HG02943 (cell line): ENCODE results near the gene HMOX1.
A peak's percentile ranks its signal among the peaks of the same experiment; 100 is the strongest.

Experiments
- ATAC-seq: cut with Tn5 transposase; IDR thresholded peaks from one replicate; pipeline ENCODE4 v1.9.1; 2021; ENCODE audit warnings: mild to moderate bottlenecking, low read depth, moderate library complexity; ENCODE audit not compliant: unreplicated experiment

The HMOX1 gene, protein sequence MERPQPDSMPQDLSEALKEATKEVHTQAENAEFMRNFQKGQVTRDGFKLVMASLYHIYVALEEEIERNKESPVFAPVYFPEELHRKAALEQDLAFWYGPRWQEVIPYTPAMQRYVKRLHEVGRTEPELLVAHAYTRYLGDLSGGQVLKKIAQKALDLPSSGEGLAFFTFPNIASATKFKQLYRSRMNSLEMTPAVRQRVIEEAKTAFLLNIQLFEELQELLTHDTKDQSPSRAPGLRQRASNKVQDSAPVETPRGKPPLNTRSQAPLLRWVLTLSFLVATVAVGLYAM

DNA sequence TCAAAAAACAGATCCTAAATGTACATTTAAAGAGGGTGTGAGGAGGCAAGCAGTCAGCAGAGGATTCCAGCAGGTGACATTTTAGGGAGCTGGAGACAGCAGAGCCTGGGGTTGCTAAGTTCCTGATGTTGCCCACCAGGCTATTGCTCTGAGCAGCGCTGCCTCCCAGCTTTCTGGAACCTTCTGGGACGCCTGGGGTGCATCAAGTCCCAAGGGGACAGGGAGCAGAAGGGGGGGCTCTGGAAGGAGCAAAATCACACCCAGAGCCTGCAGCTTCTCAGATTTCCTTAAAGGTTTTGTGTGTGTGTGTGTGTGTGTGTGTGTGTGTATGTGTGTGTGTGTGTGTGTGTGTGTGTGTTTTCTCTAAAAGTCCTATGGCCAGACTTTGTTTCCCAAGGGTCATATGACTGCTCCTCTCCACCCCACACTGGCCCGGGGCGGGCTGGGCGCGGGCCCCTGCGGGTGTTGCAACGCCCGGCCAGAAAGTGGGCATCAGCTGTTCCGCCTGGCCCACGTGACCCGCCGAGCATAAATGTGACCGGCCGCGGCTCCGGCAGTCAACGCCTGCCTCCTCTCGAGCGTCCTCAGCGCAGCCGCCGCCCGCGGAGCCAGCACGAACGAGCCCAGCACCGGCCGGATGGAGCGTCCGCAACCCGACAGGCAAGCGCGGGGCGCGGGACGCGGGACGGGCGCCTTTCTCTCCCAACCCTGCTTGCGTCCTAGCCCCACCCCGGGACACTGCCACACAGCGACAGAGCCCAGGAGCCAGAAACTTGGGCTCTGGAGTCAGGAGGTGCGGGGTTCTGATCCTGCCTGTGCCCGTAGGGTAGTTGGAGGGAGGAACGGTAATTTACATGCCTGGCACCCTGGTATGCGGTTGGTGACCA lies at the start of gene HMOX1:
TSS of gene HMOX1 (plus strand) at position 560 of the 887 bp plus-strand sequence. CDS start at position 638, 78 bp downstream.
- ATAC-seq, result no peak

DNA sequence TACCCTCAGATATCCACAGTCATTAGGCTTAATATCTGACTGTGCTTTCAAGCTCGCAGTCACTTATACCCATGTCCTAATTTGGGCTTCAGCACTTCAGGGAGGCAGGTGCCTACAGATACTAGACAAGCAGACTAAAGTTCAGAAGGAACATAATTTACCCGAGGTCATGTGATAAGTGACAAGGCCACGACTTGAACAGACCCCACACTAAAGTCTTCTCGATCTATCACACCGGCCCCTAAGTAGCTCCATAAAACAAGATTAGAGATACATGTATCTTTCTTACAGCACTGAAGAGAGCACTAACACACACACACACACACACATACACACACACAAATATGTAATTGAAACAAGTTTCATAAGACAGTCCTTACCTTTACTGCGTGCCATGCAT lies 48.6 kb upstream of the HMOX1 start:
- ATAC-seq, result no peak

DNA sequence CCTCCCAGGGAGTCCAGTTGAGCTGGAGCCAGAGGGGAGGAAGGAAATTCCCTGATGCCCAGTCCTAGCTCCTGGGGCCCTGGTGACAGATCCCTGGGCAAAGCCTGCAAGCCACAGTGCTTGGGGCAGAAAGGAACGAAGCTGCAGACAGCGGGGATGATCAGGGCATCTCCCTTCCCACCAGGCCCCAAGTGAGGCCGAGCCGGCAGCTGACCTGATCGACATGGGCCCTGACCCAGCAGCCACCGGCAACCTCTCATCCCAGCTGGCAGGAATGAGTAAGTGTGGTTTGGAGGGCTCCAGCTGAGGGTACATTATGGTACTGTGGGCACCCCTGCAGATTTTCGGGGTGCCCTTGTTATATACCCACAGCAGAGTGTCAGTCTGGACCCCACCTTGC lies 47.7 kb upstream of the HMOX1 start:
- ATAC-seq, result no peak

DNA sequence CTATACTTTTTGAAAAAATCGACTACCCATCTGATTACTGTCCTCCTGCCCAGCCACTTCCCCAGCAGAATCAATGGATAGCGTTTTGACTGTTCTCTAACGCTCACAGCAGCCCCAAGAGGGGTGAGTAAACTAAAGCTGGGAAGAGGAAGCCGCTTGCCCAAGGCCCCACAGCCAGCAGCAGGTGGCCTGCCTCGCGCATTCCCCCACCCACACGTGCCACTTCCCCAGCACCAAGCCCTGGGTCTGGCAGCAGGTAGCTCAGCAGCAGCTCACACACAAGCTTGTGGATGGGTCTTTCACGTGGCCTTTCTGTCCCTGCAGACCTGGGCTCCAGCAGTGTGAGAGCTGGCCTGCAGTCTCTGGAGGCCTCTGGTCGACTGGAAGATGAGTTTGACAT lies 46.9 kb upstream of the HMOX1 start:
- no peak for ATAC-seq

DNA sequence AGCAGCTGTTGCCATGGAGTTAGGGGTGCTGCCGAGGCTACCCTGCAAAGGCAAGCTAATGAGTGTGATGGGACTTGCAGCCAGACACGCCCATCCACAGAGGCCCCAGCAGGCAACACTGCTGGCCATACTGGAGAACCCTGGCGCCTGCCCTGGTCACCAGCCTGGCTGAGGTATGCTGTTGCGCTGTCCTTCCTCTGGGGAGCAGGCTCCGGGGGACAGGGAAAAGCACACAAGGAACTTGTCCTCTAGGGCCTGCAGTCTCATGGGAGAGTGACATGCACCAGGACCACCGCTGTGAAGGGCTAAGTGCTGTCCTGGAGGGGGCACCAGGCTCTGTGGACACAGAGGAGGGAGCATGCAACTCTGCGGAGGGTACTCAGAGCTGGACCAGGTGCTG lies 45.4 kb upstream of the HMOX1 start:
- ATAC-seq, result no peak

DNA sequence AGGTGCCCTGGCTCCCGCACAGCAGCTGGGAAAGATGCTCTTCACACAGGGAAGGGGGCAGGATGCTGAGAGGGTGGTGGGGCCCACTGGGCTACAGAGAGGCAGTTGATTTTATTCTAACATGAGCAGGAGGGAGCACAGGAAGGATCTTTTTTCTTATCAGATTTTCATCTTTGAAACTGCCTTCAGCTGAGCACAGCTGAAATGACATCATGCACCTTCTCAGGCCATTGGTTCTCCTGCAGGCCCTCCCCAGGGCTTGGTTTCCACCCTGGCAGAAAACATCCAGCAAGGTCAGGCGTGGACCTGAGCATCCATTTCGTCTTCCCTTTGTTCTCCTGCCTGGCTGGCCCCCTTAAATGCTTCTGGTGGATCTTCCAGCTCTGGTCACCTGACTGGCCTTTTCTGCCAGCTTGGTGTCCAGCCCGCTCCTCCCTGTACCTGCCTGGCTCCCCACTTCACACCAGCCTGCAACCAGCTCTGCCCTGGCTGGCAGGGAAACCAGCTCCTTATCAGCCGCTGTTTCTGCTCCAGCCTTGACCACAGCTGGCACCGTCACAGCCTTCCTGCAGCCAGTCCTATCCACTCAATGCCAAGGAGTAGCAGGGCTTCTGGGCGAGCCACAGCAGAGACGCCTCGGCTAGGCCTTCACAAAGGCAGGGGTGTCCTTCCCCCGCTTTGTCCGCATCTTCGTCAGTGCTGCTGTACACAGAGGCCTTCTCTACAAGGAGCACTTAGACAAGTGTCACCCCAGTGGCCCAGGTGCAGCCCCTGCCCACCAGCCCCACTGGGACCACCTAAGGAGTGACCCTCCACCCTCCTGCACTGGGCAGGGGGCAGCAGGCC lies 44.7 kb upstream of the HMOX1 start:
- no peak for ATAC-seq

DNA sequence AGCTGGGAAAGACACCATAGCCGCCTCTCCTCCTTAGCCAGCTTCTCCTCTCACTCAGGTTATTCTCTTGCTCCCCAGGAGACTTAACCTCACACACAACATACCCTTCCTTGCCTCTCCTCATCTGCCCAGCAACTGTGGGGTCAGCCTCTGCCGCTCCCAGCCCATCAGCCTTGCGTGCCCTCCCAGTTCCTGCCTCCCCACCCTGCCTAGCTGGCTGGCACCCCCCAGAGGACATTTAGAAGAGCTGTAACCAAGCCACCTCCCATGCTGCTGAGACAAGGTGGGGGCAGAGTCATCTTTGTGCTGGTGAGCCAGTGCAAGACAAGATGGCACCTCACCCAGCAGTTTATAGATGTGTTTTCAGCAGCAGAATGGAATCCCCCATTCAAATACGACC lies 43.0 kb upstream of the HMOX1 start:
- no peak for ATAC-seq

DNA sequence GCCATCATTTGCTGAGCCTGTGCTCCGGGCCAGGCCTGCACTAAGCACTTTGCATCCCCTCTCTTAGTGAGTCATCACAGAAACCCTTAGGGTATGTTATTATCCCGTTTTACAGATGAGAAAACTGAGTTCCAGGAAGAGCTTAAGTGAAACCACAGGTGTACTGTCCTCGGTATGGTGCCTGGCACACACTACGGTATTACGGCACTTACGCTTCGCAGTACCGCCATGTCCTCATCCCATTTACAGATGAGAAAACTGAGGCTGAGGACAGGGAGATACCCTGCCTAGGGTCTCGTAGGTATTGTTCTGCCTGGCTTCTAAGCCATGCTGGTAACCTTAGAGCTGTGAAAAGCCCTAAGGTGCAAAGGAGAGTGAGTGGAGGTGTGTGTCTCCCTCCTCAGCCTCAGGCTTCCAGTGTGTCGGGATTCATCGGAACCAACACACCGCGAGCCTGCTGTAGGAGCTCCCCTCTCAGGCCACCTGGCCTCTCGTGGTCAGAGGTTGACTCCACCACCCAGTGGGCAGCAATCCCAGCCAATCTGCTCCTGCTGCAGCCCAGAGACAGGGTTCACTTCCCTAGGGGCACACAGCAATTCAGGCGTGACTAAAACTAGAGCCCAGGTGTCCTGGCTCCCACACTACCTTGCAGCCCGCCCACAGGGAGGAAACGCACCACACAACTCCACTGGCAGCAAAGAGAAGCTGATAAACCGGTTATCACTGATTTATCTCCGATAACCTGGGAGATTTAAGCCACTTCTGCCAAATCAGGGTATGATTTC lies 39.6 kb upstream of the HMOX1 start:
- ATAC-seq, result no peak

DNA sequence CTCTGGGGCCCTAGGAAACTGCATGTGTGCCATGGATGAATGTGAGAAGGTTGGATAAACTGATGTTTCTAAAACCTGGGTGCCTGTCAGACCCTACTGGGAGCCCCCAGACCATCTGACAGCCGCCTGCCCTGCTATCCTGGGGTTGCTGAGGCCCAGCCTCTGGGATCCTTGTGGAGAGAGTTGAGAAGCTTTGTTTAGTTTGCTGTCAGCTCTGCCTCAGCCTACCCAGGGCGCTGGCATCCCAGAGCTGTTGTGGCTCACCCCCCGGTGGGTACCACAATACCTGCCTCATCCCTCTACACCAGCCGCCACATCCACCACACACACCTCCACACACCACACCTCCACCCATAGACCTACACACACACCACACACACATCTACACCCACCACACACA lies 38.5 kb upstream of the HMOX1 start:
- ATAC-seq, result no peak

DNA sequence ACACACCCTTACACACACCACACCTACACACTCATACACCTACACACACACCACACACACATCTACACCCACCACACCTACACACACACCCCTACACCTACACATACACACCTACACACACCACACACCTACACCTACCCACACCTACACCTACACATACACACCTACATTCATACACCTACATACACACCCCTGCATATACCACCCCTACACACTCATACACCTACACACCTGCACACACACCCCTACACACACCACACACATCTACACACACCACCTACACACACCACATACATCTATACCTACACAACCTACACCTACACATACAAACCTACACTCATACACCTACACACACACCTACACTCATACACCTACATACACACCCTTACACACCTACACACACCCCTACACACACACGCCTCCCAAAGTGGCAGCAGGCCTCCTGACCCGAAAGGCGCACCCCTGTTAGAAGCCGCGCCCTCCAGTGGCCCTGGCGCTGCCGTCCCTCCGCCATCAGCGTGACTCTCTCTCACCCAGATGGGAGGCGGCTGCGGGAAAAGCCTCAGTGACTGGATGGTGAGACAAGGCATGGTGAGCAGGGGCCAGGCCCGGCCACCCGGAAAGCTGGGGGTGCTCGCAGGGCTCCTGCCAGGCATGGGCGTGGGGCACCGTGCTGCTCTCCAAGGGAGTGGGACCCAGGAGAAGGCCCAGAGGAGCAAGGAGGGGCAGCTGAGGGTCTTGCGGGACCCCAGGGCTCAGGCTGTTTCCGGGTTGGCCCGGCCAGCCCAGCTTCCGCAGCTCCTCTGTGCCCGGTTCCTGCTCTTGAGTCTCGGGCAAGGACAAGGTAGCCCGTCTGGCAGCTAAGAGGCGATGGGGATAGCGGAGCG lies 37.0 kb upstream of the HMOX1 start:
- no peak for ATAC-seq

DNA sequence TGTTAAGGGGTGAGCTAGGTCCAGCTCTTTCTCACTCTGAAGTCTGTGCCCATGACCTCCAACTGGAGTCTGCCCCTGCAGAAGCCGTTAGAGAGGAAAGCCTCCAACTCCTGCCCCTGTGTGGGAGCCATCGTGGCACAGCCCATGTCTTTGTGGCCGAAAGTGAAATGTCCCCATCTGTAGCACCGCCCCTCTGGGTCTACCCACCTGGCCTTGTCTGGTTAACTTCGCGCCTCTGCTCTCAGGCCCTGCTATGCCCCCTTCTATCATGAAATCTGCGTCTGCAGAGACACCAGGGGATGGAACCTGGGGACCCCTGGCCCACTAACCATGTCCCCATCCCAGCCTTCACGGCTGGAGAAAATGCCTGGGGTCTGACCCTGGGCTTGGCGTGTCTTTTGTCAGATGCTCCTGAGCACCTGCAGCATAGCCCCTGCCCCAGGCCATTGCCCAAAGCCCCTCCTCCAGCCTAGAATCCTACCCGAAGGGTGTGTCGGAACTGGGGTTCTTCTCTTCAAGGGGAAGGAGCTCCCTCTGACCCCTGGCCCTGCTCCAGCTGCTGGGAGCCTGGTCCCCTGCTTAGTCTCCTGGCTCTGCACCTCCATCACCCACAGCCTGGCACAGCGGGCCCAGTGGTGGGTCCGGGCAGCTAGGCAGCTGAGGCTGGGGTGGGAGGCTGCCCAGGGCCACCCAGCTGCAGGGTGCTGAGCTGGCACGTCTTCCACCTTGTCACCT lies 35.8 kb upstream of the HMOX1 start:
- peak; percentile 67 for ATAC-seq

DNA sequence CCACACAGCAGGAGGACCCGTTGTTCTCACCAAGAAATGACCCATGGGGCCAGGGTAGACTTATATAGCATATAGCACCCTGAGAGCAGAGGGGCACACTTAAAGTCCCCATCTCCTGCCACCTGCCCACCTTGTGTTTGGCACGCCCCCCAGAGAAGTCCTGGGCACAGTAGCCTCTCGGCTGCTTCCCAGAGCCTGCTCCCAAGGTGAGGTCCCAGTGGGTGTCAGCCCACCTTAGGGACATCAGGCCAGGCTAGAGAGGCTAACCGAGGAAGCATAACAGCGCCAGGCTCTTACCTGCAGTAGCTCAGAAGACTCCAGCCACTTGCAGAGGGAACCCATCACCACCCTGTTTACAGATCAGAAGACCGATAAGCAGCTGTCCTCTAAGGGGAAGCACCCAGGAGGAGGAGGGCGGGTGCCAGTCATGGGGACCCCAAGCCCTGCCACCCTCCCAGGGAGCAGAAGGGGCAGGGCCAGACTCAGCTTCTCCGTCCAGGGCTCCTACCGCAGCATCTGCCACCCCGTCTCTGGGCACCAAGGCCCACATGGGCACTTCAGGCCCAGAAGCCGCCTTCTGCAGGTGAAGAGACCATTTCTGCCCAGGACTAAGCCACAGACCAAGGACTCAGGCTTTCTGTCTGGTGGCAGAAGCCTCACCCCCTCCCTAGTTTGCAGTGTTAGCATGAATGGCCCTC lies 34.9 kb upstream of the HMOX1 start:
- ATAC-seq, result no peak

DNA sequence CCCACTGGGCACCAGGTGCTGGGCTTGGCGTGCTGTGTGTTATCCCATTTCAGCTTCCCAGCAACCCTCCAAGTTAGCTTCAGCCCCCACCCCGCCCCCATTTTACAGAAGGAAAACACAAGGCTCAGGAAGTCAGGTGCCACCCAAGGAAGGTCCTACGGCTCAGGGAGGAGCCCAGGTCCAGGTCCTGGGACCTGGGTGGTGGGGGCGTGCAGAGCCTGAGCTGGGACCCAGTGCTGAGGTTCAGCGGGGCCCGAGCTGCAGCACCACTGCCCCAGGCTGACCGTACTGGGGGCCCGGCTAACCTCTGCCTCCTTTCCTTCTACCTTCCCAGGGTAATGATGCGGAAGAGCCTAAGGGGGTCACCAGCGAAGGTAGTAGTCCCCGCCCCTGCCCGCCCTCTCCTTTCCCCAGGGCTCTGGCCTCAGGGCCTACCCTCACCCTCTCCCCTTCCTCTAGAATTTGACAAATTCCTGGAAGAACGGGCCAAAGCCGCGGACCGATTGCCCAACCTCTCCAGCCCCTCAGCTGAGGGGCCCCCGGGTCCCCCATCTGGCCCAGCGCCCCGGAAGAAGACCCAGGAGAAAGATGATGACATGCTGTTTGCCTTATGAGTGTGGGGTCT lies 34.2 kb upstream of the HMOX1 start:
- ATAC-seq, result no peak

DNA sequence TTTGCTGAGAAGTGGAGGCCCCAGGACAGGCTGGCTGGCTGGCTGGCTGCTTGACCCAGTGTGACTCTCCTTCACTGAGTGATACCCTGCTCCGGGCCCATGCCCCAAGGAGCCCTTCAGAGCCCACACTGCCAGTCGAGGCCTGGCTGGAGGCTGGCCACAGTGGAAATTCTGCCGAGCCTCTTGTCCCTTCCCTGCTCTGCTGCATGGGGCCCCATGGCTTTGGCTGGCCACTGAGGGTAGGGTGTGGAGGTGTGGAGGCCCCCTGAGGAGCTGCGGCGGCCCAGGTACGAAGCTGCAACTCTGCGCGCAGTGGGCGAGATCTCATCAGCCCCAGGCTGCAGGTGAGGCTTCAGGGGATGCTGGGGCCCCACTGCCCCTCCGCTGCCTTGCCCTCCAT lies 33.4 kb upstream of the HMOX1 start:
- ATAC-seq, result no peak

DNA sequence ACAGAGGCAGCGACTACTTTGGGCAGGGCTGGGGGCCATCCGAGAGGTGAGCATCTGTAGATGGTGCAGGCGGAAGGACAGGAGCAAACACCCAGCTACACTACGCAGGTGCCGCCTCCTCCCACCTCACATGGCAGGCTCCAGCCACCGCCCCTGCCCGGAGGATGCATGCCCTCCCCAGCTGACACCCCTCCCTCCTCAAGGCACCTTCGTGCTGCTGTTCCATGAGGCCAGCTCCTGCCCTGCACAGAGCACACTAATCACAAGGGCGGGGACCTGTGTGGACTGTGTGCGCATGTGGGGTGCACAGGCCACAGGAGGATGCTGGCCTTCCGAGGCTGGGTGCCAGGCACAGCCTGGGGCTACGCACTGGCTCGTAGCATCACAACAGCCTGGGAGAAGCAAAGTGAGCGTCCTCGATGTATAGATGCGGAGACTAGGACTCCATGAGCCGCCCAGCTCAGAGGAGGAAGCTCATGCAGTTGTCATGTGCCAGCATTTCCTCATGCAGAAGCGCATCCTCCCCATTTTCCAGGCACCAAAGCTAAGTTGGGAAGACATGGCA lies 32.8 kb upstream of the HMOX1 start:
- no peak for ATAC-seq

DNA sequence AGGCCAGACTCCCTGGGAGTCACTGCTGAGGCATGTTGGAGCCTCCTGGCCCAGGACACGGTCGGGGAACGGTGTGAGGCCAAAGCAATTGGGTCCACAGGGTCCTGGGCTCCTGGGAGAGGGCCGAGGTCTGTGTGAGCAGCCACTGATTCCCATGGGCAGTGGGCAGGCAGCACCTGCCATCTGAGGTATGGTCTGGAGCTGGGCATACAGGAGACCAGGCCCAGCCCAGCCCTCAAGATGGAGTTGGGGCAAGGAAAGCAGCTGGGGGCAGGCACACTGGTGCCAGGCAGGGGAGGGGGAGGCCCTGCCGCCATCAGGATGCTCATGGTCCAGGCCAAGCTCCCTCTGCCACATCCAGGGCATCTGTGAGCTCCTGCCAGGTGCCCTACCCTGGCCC lies 32.2 kb upstream of the HMOX1 start:
- no peak for ATAC-seq

DNA sequence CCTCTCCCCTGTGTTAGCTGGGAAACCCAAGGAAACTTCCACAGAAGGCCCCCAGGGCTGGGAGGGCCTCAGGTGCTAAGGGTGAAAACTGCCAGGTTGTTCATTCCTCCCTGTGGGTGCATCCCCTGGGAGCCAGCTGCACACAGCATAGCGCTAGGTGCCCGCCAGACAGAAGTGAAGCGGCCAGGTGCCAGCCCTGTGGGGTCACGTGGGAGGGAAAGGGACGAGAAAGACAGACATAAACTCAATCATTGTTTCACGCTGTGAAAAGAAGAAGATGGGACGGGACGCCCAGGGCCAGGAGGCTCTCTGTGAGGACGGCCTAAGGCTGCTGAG lies 31.6 kb upstream of the HMOX1 start:
- no peak for ATAC-seq
